ENCODE results near the gene ZNF329.

DNA sequence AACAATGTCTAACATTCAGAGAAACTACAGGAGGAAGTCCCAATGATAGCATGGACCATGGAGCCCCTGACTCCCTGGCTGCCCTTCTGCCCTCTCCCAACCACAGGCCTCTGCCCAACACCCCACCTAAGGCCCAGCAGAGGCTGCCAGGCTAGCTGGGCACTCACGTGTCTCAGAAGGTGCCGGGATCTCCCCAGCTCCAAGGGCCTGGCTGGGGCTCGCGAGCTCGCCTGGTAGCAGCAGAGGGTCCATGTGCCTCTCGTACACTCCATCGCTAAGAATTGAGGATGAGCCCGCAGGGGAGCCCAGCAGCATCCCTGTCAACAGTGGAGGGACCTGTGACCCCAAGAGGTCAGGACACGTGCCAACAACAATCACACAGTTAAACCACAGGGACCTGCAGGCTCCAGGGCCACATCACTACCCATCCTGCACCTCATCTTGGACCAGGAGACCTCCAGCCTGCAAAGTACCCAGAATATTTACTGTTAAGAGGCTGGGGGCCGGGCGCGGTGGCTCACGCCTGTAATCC lies 62.0 kb downstream of the ZNF329 start:
- TF ChIP-seq, protein P1, sequence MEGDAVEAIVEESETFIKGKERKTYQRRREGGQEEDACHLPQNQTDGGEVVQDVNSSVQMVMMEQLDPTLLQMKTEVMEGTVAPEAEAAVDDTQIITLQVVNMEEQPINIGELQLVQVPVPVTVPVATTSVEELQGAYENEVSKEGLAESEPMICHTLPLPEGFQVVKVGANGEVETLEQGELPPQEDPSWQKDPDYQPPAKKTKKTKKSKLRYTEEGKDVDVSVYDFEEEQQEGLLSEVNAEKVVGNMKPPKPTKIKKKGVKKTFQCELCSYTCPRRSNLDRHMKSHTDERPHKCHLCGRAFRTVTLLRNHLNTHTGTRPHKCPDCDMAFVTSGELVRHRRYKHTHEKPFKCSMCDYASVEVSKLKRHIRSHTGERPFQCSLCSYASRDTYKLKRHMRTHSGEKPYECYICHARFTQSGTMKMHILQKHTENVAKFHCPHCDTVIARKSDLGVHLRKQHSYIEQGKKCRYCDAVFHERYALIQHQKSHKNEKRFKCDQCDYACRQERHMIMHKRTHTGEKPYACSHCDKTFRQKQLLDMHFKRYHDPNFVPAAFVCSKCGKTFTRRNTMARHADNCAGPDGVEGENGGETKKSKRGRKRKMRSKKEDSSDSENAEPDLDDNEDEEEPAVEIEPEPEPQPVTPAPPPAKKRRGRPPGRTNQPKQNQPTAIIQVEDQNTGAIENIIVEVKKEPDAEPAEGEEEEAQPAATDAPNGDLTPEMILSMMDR (conservative IDR thresholded peaks at IDR 0.05; ENCODE audit: low read length): no peak
- no peak for TF ChIP-seq EZH2phosphoT487 (IDR thresholded peaks at IDR 0.05; ENCODE audit: borderline replicate concordance)
